Epithelial cell of prostate (primary cell): ENCODE measurements around the gene MROH7.
"Not testable (repeated sequence)": the region's sequence is repeated elsewhere in the genome, so short reads cannot be mapped to it uniquely, and the experiment has no call there.

Source experiments
- DNase-seq: peaks from one replicate; pipeline ENCODE4 v3.0.0-alpha.2; 2011; ENCODE audit warnings: low read depth, low spot score
- H3K27ac ChIP-seq: fragments of 450-650 bp; 2 replicates; pipeline ENCODE4 v1.5.1; 2017; ENCODE audit warnings: mild to moderate bottlenecking

Gene MROH7

DNA sequence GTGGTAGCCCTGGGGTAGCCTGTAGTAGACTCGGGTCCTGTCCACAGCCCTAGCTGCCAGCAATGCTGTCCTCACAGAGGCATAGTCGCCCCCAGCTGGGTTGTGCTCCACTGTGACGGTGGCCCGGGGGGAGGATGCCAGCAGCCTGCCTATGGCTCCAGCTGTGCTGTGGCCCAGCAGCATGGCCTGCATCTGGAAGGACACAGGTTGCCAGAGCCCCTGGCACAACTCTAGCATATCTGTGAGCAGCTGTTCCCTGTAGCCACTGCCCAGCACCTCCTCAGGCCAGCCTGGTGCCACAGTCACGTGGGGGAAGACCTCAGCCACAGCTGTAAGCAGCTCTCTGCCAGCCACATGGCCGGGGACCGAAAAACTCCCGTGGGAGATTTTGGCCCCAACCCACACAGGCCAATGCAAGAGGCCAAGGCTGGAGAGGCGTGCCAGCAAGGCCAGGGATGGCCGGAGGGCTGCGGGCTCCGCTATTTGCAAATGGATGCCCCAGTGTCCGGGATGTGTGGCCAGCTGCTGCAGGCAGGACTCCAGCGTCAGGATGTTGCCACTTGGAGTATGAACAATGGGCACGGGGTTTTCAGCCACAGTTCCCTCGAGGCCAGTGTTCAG lies 32.2 kb upstream of the MROH7 start:
- DNase-seq: no peak
- H3K27ac ChIP-seq: no peak overlapping the region

DNA sequence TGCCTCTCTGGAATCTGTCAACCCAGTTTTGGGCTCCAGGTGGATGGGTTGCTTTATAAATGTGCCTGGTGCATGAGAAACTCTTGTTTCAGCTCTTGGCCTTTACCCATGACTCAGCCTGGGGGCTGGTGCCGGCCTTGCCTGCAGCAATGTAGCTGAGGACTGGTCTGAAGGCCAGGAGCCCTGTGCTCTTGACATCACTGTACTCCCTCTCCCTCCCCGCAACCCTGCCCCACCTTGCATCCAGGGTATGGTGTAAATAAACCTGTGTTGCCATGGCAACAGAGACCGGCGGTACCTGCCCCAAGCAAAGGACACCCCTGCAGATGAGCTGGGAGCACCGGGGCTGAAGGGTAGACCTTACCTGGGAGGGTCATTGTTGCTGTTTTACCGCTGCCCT lies 31.5 kb upstream of the MROH7 start:
- DNase-seq: no peak
- H3K27ac ChIP-seq: no peak overlapping the region

DNA sequence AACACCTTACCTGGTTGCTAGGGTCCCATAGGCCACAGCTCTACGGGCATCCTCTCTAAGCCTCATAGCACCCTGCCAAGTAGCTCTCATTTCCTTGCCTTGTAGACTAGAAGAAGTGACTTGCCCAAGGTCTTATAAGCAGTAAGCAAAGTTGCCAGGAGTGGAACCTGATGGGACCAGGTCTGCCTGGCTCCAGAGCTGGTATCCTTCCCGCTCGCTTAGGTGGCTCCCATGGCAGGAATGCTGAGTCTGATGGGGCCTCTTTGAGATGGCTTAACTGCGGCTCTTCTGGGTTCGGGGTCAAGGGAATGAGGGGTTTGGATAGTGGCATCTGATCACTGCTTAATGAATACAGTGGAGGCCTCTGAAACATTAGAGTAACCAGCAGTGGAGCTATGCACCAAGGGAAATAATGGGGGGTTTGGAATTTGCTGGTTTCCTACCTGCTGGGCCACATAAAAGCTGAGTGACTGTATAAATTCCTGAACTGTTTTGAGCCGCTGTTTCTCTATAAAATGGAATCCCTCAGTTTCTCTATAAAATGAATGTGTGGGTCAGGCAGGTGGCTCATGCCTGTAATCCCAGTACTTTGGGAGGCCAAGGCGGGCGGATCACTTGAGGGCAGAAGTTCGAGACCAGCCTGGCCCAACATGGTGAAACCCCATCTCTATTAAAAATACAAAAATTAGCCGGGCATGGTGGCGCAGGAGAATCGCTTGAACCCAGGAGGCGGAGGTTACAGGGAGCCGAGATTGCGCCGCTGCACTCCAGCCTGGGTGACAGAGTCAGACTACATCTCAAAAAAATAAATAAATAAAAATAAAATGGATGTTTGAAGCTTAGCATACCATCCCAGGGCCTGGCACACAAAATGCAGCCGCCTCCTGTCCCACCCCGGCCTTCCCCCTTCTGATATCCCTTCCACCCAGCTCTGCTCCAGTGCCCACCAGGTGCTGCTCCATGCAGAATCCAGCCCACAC lies 30.7 kb upstream of the MROH7 start:
- no peak for DNase-seq
- H3K27ac ChIP-seq: no peak overlapping the region

DNA sequence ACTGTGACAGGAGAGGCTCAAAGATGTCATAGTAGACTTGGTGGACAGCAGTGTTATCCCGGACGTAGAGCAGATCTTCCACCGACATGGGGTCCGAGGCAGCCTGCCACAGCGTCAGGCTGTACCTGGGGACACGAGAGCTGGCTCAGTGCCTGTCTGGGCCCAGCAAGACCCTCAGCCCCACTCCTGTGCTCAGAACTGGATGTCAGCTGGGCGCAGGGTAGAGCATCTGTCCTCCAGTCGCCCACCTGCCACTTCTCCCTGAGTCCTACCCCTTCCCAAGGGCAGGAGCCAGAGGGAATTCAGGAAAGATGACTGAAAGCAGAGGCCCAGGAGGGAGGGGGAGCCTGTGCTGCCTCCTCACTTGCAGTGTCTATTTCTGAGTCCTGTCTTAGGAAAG lies 30.0 kb upstream of the MROH7 start:
- no peak overlapping the region for H3K27ac ChIP-seq
- DNase-seq: no peak

DNA sequence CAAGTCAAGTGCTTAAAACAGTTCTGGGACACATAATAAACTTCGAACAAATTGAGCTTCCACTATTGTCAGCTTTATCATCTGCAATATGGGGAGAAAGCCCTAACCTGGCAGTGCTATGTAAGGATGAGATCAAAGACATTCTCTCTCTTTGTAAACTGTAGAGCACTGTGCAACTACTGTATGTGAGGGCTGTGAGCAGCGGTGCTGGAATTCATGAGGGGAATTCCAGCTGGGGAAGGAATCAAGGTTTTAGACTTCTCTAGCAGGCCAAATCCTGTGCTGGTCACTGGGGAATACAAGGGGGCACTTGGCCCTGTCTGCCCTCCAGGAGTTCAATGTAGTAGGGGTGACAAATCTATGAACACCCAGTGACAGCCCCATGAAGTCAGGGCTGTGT lies 27.6 kb upstream of the MROH7 start:
- H3K27ac ChIP-seq: no peak overlapping the region
- no peak for DNase-seq

DNA sequence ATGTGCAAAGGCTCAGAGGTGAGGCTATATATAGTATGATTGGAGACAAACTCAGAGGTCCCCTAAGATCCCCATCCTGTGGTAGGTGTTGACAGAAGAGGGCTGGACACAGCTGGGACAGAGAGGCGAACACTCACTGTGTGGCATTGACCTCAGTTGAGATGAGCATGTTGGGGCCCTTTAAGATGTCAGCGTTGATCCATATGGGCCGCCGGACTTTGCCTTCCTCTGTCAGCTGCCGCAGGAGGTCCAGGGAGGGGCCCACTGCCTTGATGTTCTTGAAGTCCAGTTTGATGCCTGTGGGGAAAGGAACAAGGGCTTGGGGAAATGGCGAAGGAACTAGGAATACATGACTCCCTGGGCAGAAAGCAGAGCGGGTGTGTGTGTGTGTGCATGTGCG lies 27.0 kb upstream of the MROH7 start:
- H3K27ac ChIP-seq: no peak overlapping the region
- no peak for DNase-seq

DNA sequence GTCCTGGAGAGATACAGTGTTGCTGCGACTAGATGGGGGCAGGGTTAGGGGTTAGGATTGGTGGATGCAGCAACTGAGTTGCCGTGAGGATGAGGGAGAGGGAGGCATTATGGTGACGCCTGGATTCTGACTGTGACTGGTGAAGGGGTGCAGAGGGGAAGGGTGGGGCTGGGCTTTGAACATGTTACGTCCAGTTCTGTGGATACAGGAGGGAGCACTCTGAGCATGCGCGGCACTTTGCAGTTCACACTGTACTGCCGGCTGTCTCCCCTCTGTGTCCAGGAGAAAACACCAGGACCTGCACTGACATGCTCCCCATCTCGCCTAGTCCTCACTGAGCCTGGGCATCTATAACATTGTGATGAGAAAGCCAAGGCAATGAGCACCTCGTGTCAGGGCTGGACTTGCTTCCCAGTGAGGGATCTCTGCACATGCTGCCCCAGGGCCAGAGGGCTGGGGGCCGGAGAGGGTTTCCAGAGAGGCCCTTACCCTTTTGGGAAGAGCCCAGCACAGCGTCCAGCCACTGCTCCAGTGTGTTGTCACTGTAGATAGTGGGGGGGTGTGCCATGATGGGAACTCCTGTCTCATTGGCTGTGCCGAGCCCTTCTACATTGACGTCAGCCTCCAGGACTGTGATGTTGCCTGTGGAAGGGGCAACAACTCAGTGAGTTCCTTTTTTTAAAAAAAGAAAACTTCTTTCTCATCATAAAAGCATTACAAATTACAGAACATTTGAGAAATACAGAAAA lies 25.9 kb upstream of the MROH7 start:
- peak; percentile 66 for DNase-seq
- H3K27ac ChIP-seq: peak overlapping the region; percentile 36

DNA sequence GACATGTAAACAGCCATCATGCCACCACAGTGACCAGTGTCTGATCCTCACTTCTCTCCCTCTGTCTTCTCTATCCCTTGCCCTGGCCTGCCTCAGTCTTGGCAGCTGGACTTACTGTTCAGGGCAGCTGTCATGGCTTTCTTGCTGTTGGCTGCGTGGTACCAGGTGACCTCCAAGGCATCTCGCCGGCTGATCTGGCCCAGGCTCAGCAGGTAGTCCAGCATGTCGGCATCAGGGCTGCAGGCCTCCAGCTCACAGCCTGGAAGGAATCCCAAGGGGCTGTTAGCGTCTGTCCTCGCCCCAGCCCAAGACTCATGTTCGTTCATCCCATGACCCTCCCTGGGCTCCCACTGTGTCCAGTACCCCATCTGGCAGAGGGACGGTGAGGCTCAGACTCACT lies 21.8 kb upstream of the MROH7 start:
- DNase-seq: no peak
- H3K27ac ChIP-seq: no peak overlapping the region

DNA sequence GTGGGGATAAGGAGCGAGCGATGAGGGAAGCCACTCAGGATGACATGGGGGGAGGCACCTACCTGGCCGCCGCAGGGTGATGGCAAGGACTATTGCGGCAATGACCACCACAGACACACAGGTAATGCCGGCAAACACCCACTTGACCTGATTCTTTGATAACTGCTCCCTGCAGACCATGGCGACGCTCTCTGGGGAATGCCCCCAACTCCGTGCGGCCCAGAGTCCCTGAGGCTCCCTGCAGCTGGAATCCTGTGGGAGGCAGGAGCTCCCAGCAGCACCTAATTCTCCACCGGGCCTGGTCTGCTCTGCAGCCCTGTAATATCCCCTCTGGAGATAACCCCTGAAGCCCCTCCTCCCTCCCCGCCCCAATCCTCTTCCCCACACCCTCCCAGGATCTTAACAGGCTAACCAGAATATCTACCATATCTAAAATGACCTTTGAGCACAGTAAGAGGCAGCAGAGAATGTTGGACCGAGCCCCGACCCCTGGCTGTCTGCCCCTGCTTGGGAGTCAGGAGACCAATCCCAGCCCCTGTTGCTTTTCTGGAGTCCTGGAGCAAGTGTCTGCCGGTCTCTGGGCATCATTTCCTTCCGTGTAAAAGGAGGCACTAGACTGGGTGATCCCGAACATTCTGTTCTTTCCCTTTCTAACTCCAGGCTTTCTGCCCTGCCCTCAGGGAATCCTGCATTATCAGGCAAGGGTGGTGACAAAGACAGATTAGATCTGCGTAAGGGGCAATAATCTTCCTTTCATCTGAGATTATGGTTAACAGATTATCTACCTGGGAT lies 18.2 kb upstream of the MROH7 start, which contains the start of gene FAM151A:
Gene FAM151A (minus strand): TSS at position 310 of the 792 bp plus-strand sequence. CDS start 130 bp downstream, at position 180.
- DNase-seq: no peak
- no peak within 1 kb of the TSS for H3K27ac ChIP-seq

DNA sequence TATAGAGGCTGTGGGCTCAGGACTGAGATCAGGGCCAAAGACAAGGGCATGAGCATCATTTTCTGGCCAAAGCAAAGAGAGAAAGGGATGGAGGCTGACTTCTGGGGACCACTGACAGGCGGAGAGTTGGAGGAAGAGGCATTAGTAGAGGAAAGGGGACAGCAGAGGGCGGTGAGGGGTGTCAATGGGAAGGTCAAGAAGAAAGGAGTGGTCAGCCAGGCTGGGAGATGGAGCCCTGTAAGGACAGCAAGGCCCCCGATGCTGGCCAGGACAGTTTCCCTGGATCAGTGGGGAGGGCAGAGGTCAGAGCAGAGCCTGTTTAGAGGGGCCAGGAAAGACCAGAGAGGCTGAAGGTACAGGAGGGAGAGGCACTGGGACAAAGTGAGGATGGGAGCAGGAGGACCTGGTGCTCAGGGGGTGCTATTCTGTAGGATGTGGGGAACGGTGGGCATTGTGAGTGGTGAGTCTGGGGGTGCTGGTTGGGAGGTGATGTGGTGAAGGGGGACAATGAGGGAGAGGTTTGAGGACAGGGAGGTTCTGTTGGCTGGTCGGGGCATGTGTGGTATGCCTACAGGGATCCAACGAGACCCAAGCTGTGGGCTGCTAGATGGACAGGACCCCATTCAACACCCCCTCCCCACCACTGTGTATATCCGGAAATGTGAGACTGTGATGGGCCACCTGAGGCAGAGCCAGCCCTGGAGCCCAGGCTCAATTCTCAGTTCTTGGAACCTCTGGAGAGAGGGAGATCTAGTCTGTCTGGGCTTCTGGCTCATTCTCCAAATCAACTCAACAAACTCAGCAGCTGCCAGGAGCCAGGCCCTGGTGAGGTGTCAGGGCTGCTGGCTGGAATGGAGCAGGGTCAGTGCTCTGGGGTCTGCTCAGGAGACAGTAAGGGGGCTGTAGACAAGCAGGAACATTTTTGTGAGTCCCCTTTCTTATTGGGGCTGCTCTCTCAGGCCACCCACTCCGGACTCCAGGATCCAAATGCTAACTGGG lies 16.8 kb upstream of the MROH7 start:
- DNase-seq: no peak
- no peak overlapping the region for H3K27ac ChIP-seq

DNA sequence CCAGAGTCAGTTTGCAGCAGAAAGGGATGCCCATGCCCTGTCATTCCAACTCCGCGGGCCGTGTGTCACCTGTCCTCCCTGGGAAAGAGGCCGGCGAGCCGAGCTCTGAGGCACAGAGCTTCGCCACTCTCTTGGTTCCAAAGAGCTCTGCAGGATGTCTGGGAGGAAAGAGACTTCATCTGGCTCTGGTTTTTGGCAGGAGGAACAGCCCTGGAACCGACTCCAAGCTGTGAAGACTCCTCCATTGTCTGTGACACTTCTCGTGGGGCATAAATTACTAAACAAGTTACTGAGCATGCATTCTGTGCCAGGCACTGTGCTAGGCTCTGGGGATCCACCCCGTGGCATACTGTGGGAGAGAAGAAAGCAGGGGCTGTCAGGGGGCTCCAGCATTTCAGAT lies 14.4 kb upstream of the MROH7 start:
- no peak for DNase-seq
- no peak overlapping the region for H3K27ac ChIP-seq

DNA sequence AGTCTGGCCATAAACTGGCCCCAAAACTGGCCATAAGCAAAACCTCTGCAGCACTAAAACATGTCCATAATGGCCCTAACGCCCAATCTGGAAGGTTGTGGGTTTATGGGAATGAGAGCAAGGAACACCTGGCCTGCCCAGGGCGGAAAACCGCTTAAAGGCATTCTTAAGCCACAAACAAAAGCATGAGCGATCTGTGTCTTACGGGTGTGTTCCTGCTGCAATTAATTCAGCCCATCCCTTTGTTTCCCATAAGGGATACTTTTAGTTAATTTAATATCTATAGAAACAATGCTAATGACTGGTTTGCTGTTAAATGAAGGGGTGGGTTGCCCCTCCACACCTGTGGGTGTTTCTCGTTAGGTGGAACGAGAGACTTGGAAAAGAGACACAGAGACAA lies 5.8 kb upstream of the MROH7 start:
- H3K27ac ChIP-seq, DNase-seq: not testable (repeated sequence)

DNA sequence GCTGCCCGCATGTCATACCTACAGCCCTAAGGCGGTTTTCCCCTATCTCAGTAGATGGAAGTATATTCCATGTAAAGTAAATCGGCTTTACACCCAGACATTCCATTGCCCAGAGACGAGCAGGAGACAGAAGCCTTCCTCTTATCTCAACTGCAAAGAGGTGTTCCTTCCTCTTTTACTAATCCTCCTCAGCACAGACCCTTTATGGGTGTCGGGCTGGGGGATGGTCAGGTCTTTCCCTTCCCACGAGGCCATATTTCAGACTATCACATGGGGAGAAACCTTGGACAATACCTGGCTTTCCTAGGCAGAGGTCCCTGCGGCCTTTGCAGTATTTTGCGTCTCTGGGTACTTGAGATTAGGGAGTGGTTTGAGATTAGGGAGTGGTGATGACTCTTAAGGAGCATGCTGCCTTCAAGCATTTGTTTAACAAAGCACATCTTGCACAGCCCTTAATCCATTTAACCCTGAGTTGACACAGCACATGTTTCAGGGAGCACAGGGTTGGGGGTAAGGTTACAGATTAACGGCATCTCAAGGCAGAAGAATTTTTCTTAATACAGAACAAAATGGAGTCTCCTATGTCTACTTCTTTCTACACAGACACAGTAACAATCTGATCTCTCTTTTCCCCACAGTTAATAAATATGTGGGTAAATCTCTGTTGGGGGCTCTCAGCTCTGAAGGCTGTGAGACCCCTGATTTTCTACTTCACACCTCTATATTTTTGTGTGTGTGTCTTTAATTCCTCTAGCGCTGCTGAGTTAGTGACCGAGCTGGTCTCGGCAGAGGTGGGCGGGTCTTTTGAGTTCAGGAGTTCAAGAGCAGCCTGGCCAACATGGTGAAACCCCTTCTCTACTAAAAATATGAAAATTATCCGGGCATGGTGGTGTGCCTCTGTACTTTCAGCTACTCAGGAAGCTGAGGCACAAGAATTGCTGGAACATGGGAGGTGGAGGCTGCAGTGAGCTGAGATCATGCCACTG lies 4.8 kb upstream of the MROH7 start:
- not testable (repeated sequence) for DNase-seq, H3K27ac ChIP-seq

DNA sequence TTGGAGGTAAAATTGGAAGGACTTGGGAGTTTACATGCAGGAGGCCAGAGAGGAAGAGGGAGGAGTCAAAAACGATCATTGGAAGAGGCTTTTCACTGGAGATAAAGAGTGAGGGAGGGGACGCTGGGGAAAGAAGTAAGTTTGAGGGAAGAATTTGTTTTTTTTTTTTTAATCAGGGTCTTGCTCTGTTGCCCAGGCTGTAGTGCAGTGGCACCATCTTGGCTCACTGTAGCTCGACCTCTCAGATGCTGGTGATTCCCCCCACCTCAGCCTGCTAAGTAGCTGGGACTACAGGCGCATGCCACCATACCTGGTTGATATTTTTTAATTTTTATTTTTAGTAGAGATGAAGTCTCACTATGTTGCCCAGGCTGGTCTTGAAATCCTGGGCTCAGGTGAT lies 1.2 kb upstream of the MROH7 start:
- no peak overlapping the region for H3K27ac ChIP-seq
- DNase-seq: no peak

DNA sequence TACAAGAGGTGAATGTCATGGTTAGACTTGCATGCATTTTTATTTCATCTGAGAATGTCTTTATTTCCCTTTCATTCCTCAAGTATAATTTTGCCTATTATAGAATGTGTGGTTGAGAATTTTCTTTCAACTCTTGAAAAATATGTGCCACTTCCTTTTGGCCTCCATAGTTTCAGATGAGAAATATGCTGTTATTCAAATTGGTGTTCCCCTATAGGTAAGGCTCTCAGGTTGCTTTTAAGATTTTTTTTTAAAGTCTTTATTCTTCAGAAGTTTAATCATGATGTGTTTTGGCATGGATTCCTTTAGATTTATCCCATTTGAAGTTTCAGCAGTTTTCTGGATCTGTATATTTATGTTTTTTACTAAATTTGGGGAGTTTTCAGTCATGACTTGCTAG lies 2.1 kb downstream of the MROH7 start:
- no peak for DNase-seq

DNA sequence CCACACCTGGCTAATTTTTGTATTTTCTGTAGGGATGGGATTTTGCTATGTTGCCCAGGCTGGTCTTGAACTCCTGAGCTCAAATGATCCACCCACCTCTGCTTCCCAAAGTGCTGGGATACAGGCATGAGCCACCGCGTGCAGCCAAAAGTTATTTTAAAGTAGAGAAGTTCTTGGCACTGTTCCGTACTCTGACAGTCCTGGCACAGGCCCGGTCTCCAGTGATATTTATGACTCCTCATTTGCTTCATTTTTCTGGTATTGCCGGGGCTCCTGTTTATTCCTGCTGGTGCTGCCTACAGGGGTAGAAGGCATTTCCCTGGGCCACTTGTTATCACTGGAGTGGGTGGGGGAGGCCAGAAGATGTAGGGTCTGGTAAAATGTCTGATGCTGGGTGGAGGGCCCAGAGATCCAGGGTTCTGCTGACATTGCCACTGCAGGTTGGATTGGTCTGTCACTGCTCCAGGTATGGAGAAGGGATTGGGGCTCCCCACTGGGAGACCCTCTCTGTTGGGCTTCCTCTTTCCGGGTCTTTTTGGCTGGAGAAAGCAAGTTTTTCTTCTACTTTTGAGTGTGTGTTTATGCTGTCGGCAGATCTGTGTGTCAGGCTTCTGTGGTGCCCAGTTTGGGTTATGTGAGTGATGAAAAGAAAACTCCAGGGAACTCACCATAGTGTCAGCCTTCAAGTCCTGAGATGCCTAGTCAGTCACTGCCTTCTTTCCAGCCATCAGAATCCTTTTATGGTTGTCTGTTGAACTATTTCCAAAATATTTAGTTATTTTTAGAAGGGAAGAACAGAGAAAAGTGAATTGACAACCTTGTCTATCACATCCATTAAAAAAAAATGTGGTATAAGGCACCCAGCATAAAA lies 4.5 kb downstream of the MROH7 start:
- no peak for DNase-seq
- no peak overlapping the region for H3K27ac ChIP-seq

More for the DNA sequence above, 2.1 kb downstream of the MROH7 start:
- no peak overlapping the region for H3K27ac ChIP-seq
